A549 (cell line): ENCODE results near the gene AP2A2. TPM values are rescaled to one million over a fixed set of nuclear protein-coding genes. Genes with fewer than 3 reads are reported as not detected.

Experiments
- ATAC-seq, 2 experiments: fragments of 200-7000 bp in 1 of 2; fragments of >200 bp in 1 of 2; cut with Nextera tagmentation in 1 of 2; cut with Tn5 transposase in 1 of 2; 3 replicates each; pipeline versions ENCODE4 v1.8.0 to v1.9.1; 2018 to 2020; ENCODE audit warnings: mild to moderate bottlenecking in 1 of 2, moderate library complexity in 1 of 2
- CTCF ChIA-PET: fragments of 300-600 bp; sonication (Branson Sonifier 250); formaldehyde crosslinking; extraction: SDS; loops from one replicate; lab custom pipeline; 2021; ENCODE audit warnings: antibody characterized with exemption, inconsistent platforms; lab: Yijun Ruan, JAX
- POLR2A ChIA-PET: fragments of 350-600 bp; formaldehyde crosslinking; extraction: SDS; loops from one replicate; lab custom pipeline; 2021; ENCODE audit warnings: antibody characterized with exemption, inconsistent platforms; lab: Yijun Ruan, JAX
- DNase-seq, 2 experiments: peaks; one replicate each; pipeline versions ENCODE4 v3.0.0 to v3.0.0-alpha.2; 2011 to 2016; ENCODE audit warnings: low read depth in 1 of 2, low spot score in 1 of 2
- FAIRE-seq: peaks from 2 replicates; lab custom pipeline; 2011; peaks lifted over from hg19 to GRCh38; lab: Jason Lieb, UNC
- H3K27ac ChIP-seq, 2 experiments: fragments of >200 bp; sonication (Bioruptor Twin); formaldehyde crosslinking; 3 replicates each; pipeline ENCODE4 v1.5.1; 2016 to 2017
- H3K4me1 ChIP-seq: fragments of >200 bp; sonication (Bioruptor Twin); formaldehyde crosslinking; 3 replicates; pipeline ENCODE4 v1.6.1; 2016
- H3K4me2 ChIP-seq: fragments of >200 bp; sonication (Bioruptor Twin); formaldehyde crosslinking; 3 replicates; pipeline ENCODE4 v1.6.1; 2016
- H3K4me3 ChIP-seq: fragments of >200 bp; sonication (Bioruptor Twin); formaldehyde crosslinking; 3 replicates; pipeline ENCODE4 v1.5.1; 2016
- H3K9me3 ChIP-seq: fragments of >200 bp; sonication (Bioruptor Twin); formaldehyde crosslinking; 3 replicates; pipeline ENCODE4 v1.6.1; 2016
- BCL3 ChIP-seq: fragments of >200 bp; sonication (Bioruptor Twin); formaldehyde crosslinking; IDR thresholded peaks from 3 replicates; pipeline ENCODE4 v1.6.1; 2016
- EHMT2 ChIP-seq: fragments of 200-600 bp; sonication (generic); IDR thresholded peaks from 2 replicates; pipeline ENCODE4 v1.6.1; 2016; ENCODE audit warnings: antibody characterized with exemption, low read depth, mild to moderate bottlenecking, moderate library complexity
- ESRRA ChIP-seq: fragments of 150-350 bp; IDR thresholded peaks from 2 replicates; pipeline ENCODE4 v1.6.1; 2014; ENCODE audit warnings: mild to moderate bottlenecking, low read length, borderline replicate concordance
- FOSB ChIP-seq: fragments of 250-450 bp; sonication (Bioruptor Pico); IDR thresholded peaks from 2 replicates; pipeline ENCODE4 v1.5.0; 2020; ENCODE audit warnings: mild to moderate bottlenecking, moderate library complexity
- FOXS1 ChIP-seq: fragments of 250-450 bp; sonication (Bioruptor Pico); IDR thresholded peaks from 2 replicates; pipeline ENCODE4 v1.5.0; 2020; ENCODE audit warnings: mild to moderate bottlenecking, moderate library complexity
- JUNB ChIP-seq: fragments of >200 bp; sonication (Bioruptor Twin); formaldehyde crosslinking; IDR thresholded peaks from 2 replicates; pipeline ENCODE4 v1.6.1; 2016
- KDM1A ChIP-seq: fragments of 200-600 bp; sonication (generic); IDR thresholded peaks from 2 replicates; pipeline ENCODE4 v1.6.1; 2016; ENCODE audit warnings: low read depth, mild to moderate bottlenecking
- NR3C1 ChIP-seq: fragments of >200 bp; sonication (Bioruptor Twin); formaldehyde crosslinking; IDR thresholded peaks from 3 replicates; pipeline ENCODE4 v1.6.1; 2017
- PHF8 ChIP-seq: fragments of 200-600 bp; sonication (generic); IDR thresholded peaks from 2 replicates; pipeline ENCODE4 v1.6.1; 2016; ENCODE audit warnings: low read depth, mild to moderate bottlenecking, antibody characterized with exemption, moderate library complexity, borderline replicate concordance
- RAD21 ChIP-seq, 2 experiments: fragments of >200 bp in 1 of 2; sonication (Bioruptor Twin) in 1 of 2; formaldehyde crosslinking in 1 of 2; IDR thresholded peaks in 1 of 2; conservative IDR thresholded peaks in 1 of 2; 2 replicates in 1 of 2; 3 replicates in 1 of 2; pipeline ENCODE4 v1.6.1; 2012 to 2018; ENCODE audit warnings: inconsistent platforms in 1 of 2
- REST ChIP-seq: fragments of 200-600 bp; sonication (generic); IDR thresholded peaks from 2 replicates; pipeline ENCODE4 v1.6.1; 2016; ENCODE audit warnings: antibody characterized with exemption, mild to moderate bottlenecking, moderate library complexity
- SMC3 ChIP-seq: fragments of >200 bp; sonication (Bioruptor Twin); formaldehyde crosslinking; IDR thresholded peaks from 3 replicates; pipeline ENCODE4 v1.6.1; 2018; ENCODE audit warnings: inconsistent platforms
- TFCP2L1 ChIP-seq: fragments of 250-450 bp; sonication (Bioruptor Pico); IDR thresholded peaks from 2 replicates; pipeline ENCODE4 v1.5.0; 2021; ENCODE audit warnings: mild to moderate bottlenecking
- ZFP36 ChIP-seq: fragments of 450-650 bp; IDR thresholded peaks from 2 replicates; pipeline ENCODE4 v1.6.1; 2014; ENCODE audit warnings: borderline replicate concordance; ENCODE audit not compliant: partially characterized antibody
- WGBS: methylation state at CpG from one replicate; pipeline ENCODE4 v1.1.6; 2017; ENCODE audit errors: missing lambda C conversion rate; 5-methylcytosine and 5-hydroxymethylcytosine counted together
- polyA plus RNA-seq, 4 experiments: library from polyadenylated mRNA; depleted of rRNA in 3 of 4; stranded (reverse); fragments of >200 nt; fragmentation: RNase III in 1 of 4; extraction: RNeasy Plus Mini Kit Qiagen cat#74134 plus additional on column Dnase treatment in 1 of 4; gene quantifications; 2 replicates in 3 of 4; 3 replicates in 1 of 4; pipeline ENCODE4 v1.2.3, GENCODE V29; 2011 to 2017
- TF ChIP-seq, protein P1 (sequence below): fragments of >200 bp; sonication (Bioruptor Twin); formaldehyde crosslinking; IDR thresholded peaks from 3 replicates; pipeline ENCODE4 v1.5.1; 2016
- TF ChIP-seq, protein P2 (sequence below): IDR thresholded peaks from 2 replicates; pipeline ENCODE4 v1.6.1; 2012; ENCODE audit warnings: low read depth, borderline replicate concordance

AP2A2 gene
- polyA plus RNA-seq, 2 of the 4 experiments (the other 2 are of a cell fraction) = 39.4 to 60.4 TPM

DNA sequence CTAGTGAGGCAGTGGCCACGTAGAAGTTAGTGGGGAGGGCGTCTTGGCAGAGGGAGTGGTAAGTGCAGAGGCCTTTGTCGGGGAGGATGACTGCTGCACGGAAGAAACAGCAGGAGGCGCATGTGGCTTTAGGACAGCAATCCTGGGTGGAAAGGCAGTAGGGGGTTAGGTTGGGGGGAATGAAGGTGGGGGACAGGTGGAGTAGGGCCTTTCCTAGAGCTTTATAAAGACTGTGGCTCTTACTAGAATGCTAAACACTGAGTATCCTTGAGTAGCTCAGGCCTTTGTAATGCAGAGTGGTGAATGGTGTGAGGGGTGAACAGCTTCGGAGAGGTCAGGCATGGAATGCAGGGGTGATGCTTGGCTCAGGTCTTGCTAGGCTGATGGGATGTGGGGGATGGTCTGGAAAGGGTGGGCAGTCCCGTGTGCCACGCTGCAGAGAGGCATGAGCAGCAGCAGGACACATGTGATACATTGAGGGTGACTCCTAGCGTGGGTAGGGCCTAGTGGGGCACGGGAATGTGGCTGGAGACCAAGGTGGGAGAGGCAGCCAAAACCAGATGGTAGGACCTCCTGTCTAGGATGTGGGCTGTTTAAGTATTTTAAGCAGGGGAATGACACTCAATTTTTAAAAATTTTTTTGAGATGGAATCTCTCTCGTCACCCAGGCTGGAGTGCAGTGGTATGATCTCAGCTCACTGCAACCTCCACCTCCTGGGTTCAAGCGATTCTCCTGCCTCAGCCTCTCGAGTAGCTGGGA, 19.2 kb downstream of the AP2A2 start:
- Histone ChIP-seq H3K9me3 (peaks cover 9% of the 10 kb centered on the region), H3K4me2 (no peak overlapping the region), H3K4me1 (peaks cover 47% of the 10 kb centered on the region), H3K4me3 (no peak overlapping the region), H3K27ac (peak overlapping the region; percentile 45 to 89; a peak in 5 of 6 replicates)
- POLR2A ChIA-PET = no interaction called here
- TF ChIP-seq RAD21 (conservative IDR thresholded peaks at IDR 0.05 in 1 of 2, IDR thresholded peaks at IDR 0.05 in 1 of 2) (peak; percentile 34 to 38; a peak in 4 of 5 replicates), SMC3 (0 out of 3 replicates have a peak, but pooled peaks have one; percentile 10), BCL3 (no peak)
- TF ChIP-seq, protein P1, sequence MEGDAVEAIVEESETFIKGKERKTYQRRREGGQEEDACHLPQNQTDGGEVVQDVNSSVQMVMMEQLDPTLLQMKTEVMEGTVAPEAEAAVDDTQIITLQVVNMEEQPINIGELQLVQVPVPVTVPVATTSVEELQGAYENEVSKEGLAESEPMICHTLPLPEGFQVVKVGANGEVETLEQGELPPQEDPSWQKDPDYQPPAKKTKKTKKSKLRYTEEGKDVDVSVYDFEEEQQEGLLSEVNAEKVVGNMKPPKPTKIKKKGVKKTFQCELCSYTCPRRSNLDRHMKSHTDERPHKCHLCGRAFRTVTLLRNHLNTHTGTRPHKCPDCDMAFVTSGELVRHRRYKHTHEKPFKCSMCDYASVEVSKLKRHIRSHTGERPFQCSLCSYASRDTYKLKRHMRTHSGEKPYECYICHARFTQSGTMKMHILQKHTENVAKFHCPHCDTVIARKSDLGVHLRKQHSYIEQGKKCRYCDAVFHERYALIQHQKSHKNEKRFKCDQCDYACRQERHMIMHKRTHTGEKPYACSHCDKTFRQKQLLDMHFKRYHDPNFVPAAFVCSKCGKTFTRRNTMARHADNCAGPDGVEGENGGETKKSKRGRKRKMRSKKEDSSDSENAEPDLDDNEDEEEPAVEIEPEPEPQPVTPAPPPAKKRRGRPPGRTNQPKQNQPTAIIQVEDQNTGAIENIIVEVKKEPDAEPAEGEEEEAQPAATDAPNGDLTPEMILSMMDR = peak; percentile 16; the same call in 1 of the 3 replicates
- FAIRE-seq (no peak), ATAC-seq (peak; percentile 63 to 69; a peak in 4 of 6 replicates), DNase-seq (peak in 1 of 2 experiments; percentile 39)
- CTCF ChIA-PET = interaction anchor here (0.7 to 2.7 kb wide), 7 partner anchors 8 to 106 kb away, joined by 3 to 9 read pairs (median 3); no protein-coding TSS in a partner anchor
- 76% methylated on average over 13 of the region's 13 CpGs for WGBS

- ATAC-seq = peak in 1 of 2 experiments; percentile 36; a peak in 3 of 6 replicates
- peaks cover 40% of the 10 kb centered on the region for H3K4me1 ChIP-seq
- no peak overlapping the region for H3K27ac ChIP-seq
- H3K4me2 ChIP-seq = no peak overlapping the region
- peak in 1 of 2 experiments; percentile 27 for DNase-seq
- 78% methylated on average over 9 of the region's 9 CpGs for WGBS
- no peak for FAIRE-seq
- no peak overlapping the region for H3K4me3 ChIP-seq
- ChIA-PET CTCF (interaction anchor here (1.9 to 2.7 kb wide), 3 partner anchors 11 to 105 kb away, joined by 5 to 9 read pairs (median 8); no protein-coding TSS in a partner anchor), POLR2A (no interaction called here)
- TF ChIP-seq ZFP36 (no peak), FOXS1 (CRISPR knock-in tag) (no peak), NR3C1 (no peak), ESRRA (no peak), FOSB (CRISPR knock-in tag) (no peak), KDM1A (no peak), PHF8 (no peak), JUNB (no peak), REST (no peak), TFCP2L1 (CRISPR knock-in tag) (no peak), EHMT2 (no peak)
- TF ChIP-seq, protein P1 = no peak
- TF ChIP-seq, protein P2, sequence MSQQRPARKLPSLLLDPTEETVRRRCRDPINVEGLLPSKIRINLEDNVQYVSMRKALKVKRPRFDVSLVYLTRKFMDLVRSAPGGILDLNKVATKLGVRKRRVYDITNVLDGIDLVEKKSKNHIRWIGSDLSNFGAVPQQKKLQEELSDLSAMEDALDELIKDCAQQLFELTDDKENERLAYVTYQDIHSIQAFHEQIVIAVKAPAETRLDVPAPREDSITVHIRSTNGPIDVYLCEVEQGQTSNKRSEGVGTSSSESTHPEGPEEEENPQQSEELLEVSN = no peak
- H3K9me3 ChIP-seq = peaks cover 12% of the 10 kb centered on the region
Measured at GRCh38 chr11:945986-946385, 20.3 kb downstream of the AP2A2 start.
